H9 (cell line): ENCODE data around the gene KRT6A. TPM values are rescaled to one million over a fixed set of nuclear protein-coding genes. Genes with fewer than 3 reads are reported as not detected.

Source experiments
- DNase-seq: peaks from one replicate; pipeline ENCODE4 v3.0.0-alpha.2; 2017
- H2AFZ ChIP-seq: one replicate; pipeline ENCODE4 v1.6.1; 2013; ENCODE audit warnings: mild to moderate bottlenecking, low read length, control low read depth, moderate library complexity
- H2AK5ac ChIP-seq: 2 replicates; pipeline ENCODE4 v1.6.1; 2013; ENCODE audit warnings: low read length, control low read depth, mixed read lengths; ENCODE audit not compliant: insufficient read length
- H2BK120ac ChIP-seq: one replicate; pipeline ENCODE4 v1.6.1; 2013; ENCODE audit warnings: low read depth, mild to moderate bottlenecking, low read length, control low read depth, inconsistent platforms; ENCODE audit not compliant: poor library complexity, severe bottlenecking
- H2BK12ac ChIP-seq: 2 replicates; pipeline ENCODE4 v1.6.1; 2013; ENCODE audit warnings: low read length, control low read depth, mixed read lengths, low read depth; ENCODE audit not compliant: insufficient read length
- H2BK15ac ChIP-seq: 2 replicates; pipeline ENCODE4 v1.6.1; 2013; ENCODE audit warnings: low read depth, low read length, control low read depth
- H2BK20ac ChIP-seq: one replicate; pipeline ENCODE4 v1.6.1; 2013; ENCODE audit warnings: low read depth, mild to moderate bottlenecking, low read length, control low read depth, inconsistent platforms; ENCODE audit not compliant: poor library complexity, severe bottlenecking
- H2BK5ac ChIP-seq: 2 replicates; pipeline ENCODE4 v1.6.1; 2013; ENCODE audit warnings: low read length, control low read depth, mixed read lengths; ENCODE audit not compliant: insufficient read length
- H3K14ac ChIP-seq: 2 replicates; pipeline ENCODE4 v1.6.1; 2013; ENCODE audit warnings: low read length, control low read depth; ENCODE audit not compliant: insufficient read depth
- H3K18ac ChIP-seq: 2 replicates; pipeline ENCODE4 v1.6.1; 2013; ENCODE audit warnings: low read depth, mild to moderate bottlenecking, mixed read lengths, low read length, control low read depth; ENCODE audit not compliant: insufficient read length
- H3K23ac ChIP-seq: 2 replicates; pipeline ENCODE4 v1.6.1; 2013; ENCODE audit warnings: low read length, control low read depth, mixed read lengths, low read depth; ENCODE audit not compliant: insufficient read length
- H3K23me2 ChIP-seq: 2 replicates; pipeline ENCODE4 v1.6.1; 2013; ENCODE audit warnings: low read depth, mild to moderate bottlenecking, mixed read lengths, low read length, control low read depth; ENCODE audit not compliant: insufficient read length, poor library complexity, severe bottlenecking
- H3K27ac ChIP-seq: 2 replicates; pipeline ENCODE4 v1.5.1; 2013; ENCODE audit warnings: low read length, control low read depth, mixed read lengths, low read depth; ENCODE audit not compliant: insufficient read length
- H3K27me3 ChIP-seq: 2 replicates; pipeline ENCODE4 v1.6.1; 2013; ENCODE audit warnings: low read length, control low read depth, inconsistent platforms; ENCODE audit not compliant: insufficient read depth
- H3K4ac ChIP-seq: 2 replicates; pipeline ENCODE4 v1.6.1; 2013; ENCODE audit warnings: low read depth, mild to moderate bottlenecking, control low read depth, inconsistent platforms, low read length, moderate library complexity
- H3K4me1 ChIP-seq: 2 replicates; pipeline ENCODE4 v1.6.1; 2013; ENCODE audit warnings: low read length, control low read depth, inconsistent platforms; ENCODE audit not compliant: insufficient read depth
- H3K4me2 ChIP-seq: 2 replicates; pipeline ENCODE4 v1.6.1; 2013; ENCODE audit warnings: low read length, control low read depth, mixed read lengths; ENCODE audit not compliant: insufficient read length, insufficient read depth
- H3K56ac ChIP-seq: 2 replicates; pipeline ENCODE4 v1.6.1; 2013; ENCODE audit warnings: low read depth, mild to moderate bottlenecking, mixed read lengths, low read length, control low read depth; ENCODE audit not compliant: insufficient read length
- H3K79me1 ChIP-seq: 2 replicates; pipeline ENCODE4 v1.6.1; 2013; ENCODE audit warnings: low read depth, mild to moderate bottlenecking, moderate library complexity, low read length, control low read depth, inconsistent platforms; ENCODE audit not compliant: insufficient read depth, poor library complexity, severe bottlenecking
- H3K79me2 ChIP-seq: 2 replicates; pipeline ENCODE4 v1.6.1; 2013; ENCODE audit warnings: low read length, control low read depth, inconsistent platforms; ENCODE audit not compliant: insufficient read depth
- H3K9ac ChIP-seq: 2 replicates; pipeline ENCODE4 v1.6.1; 2013; ENCODE audit warnings: low read length, control low read depth, mixed read lengths; ENCODE audit not compliant: insufficient read length; ENCODE audit errors: extremely low read depth
- H3K9me3 ChIP-seq: one replicate; pipeline ENCODE4 v1.6.1; 2013; ENCODE audit warnings: low read depth, low read length, inconsistent platforms; ENCODE audit not compliant: control insufficient read depth
- H3T11ph ChIP-seq: one replicate; pipeline ENCODE4 v1.6.1; 2013; ENCODE audit warnings: mild to moderate bottlenecking, low read length, control low read depth, inconsistent platforms
- H4K20me1 ChIP-seq: one replicate; pipeline ENCODE4 v1.6.1; 2013; ENCODE audit not compliant: control insufficient read depth, insufficient read length, insufficient read depth
- H4K5ac ChIP-seq: 2 replicates; pipeline ENCODE4 v1.6.1; 2013; ENCODE audit warnings: low read depth, mild to moderate bottlenecking, mixed read lengths, low read length, control low read depth; ENCODE audit not compliant: insufficient read length
- H4K8ac ChIP-seq: replicated peaks from 2 replicates; pipeline ENCODE4 v1.6.1; 2013; ENCODE audit warnings: low read length, control low read depth, mixed read lengths, low read depth; ENCODE audit not compliant: insufficient read length
- H4K91ac ChIP-seq: 2 replicates; pipeline ENCODE4 v1.6.1; 2013; ENCODE audit warnings: low read depth, mild to moderate bottlenecking, moderate library complexity, mixed read lengths, low read length, control low read depth; ENCODE audit not compliant: insufficient read length
- H3K27ac Mint-ChIP-seq, 3 experiments: 2 replicates in 2 of 3; 3 replicates in 1 of 3; pipeline ENCODE4 v1.8.0; 2020 to 2021; ENCODE audit warnings: mixed read lengths in 3 of 3, mild to moderate bottlenecking in 1 of 3, moderate library complexity in 1 of 3
- H3K27me3 Mint-ChIP-seq: 2 replicates; pipeline ENCODE4 v1.8.0; 2021; ENCODE audit warnings: low read depth, mild to moderate bottlenecking, moderate library complexity, mixed read lengths
- H3K36me3 Mint-ChIP-seq, 3 experiments: 2 replicates in 2 of 3; 3 replicates in 1 of 3; pipeline ENCODE4 v1.8.0; 2020 to 2021; ENCODE audit warnings: low read depth in 3 of 3, mixed read lengths in 3 of 3; ENCODE audit not compliant: insufficient read depth in 1 of 3
- H3K4me1 Mint-ChIP-seq, 2 experiments: 2 replicates each; pipeline ENCODE4 v1.8.0; 2020; ENCODE audit warnings: mixed read lengths in 2 of 2
- H3K4me3 Mint-ChIP-seq, 2 experiments: 2 replicates in 1 of 2; 3 replicates in 1 of 2; pipeline ENCODE4 v1.8.0; 2020 to 2021; ENCODE audit warnings: mild to moderate bottlenecking in 2 of 2, mixed read lengths in 2 of 2, moderate library complexity in 1 of 2
- H3K9me3 Mint-ChIP-seq, 2 experiments: 2 replicates in 1 of 2; 3 replicates in 1 of 2; pipeline ENCODE4 v1.8.0; 2020; ENCODE audit warnings: mild to moderate bottlenecking in 2 of 2, mixed read lengths in 2 of 2, moderate library complexity in 1 of 2
- WGBS: extraction: QIAGEN DNeasy Blood & Tissue Kit; methylation state at CpG from one replicate; pipeline ENCODE4 v1.1.7; 2013; ENCODE audit warnings: missing lambda C conversion rate, low lambda C conversion rate, mixed read lengths; ENCODE audit not compliant: insufficient read length; ENCODE audit errors: extremely low coverage; 5-methylcytosine and 5-hydroxymethylcytosine counted together
- total RNA-seq: library from RNA; stranded (reverse); gene quantifications from 2 replicates; pipeline ENCODE4 v1.2.1, GENCODE V29; 2021
- TF ChIP-seq, protein P1 (sequence below): fragments of 200-600 bp; sonication (generic); conservative IDR thresholded peaks from 3 replicates; pipeline ENCODE4 v1.8.0; 2021; ENCODE audit warnings: antibody characterized with exemption, mild to moderate bottlenecking

Gene KRT6A
- total RNA-seq, 1 experiment from 2014 or later = not detected

DNA sequence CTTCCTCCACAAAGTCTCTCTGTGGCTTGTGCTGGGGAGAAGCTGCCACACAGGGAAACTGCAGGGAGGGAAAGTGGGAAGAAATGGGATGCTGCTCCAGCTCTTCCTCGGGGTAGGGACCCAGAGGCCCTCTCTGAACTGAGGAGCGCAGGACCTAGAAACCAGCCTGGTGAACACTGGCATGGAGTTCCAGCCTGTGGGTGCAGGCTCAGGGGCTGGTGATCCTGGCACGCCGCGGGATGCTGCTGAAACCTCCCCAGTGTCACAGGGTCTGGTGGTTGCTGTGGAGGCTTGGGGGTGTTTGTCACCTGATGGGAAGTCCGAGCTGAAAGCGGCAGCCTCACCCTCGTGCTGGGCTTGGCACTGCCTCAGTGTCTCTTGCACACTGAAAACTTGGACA is 53.6 kb downstream of the KRT6A start:
- no peak overlapping the region for H2BK5ac ChIP-seq
- no peak for DNase-seq
- no peak overlapping the region for H3K4me2 ChIP-seq
- no peak overlapping the region for H2BK120ac ChIP-seq
- no peaks in the 10 kb centered on the region for H3K9me3 Mint-ChIP-seq
- H3K4ac ChIP-seq = no peak overlapping the region
- H3K27me3 ChIP-seq = no peaks in the 10 kb centered on the region
- H3K14ac ChIP-seq = no peak overlapping the region
- H3K9ac ChIP-seq = no peak overlapping the region
- H4K5ac ChIP-seq = no peak overlapping the region
- H2BK15ac ChIP-seq = no peak overlapping the region
- no peak overlapping the region for H3K18ac ChIP-seq
- H3K4me1 ChIP-seq = 0 out of 2 replicates have a peak, but pooled peaks cover 2% of the 10 kb centered on the region
- TF ChIP-seq, protein P1, sequence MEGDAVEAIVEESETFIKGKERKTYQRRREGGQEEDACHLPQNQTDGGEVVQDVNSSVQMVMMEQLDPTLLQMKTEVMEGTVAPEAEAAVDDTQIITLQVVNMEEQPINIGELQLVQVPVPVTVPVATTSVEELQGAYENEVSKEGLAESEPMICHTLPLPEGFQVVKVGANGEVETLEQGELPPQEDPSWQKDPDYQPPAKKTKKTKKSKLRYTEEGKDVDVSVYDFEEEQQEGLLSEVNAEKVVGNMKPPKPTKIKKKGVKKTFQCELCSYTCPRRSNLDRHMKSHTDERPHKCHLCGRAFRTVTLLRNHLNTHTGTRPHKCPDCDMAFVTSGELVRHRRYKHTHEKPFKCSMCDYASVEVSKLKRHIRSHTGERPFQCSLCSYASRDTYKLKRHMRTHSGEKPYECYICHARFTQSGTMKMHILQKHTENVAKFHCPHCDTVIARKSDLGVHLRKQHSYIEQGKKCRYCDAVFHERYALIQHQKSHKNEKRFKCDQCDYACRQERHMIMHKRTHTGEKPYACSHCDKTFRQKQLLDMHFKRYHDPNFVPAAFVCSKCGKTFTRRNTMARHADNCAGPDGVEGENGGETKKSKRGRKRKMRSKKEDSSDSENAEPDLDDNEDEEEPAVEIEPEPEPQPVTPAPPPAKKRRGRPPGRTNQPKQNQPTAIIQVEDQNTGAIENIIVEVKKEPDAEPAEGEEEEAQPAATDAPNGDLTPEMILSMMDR = no peak
- no peak overlapping the region for H3K27ac Mint-ChIP-seq
- no peak overlapping the region for H2AFZ ChIP-seq
- no peaks in the 10 kb centered on the region for H4K20me1 ChIP-seq
- H3K23me2 ChIP-seq = no peaks in the 10 kb centered on the region
- H3K23ac ChIP-seq = no peak overlapping the region
- no peak overlapping the region for H2BK12ac ChIP-seq
- no peaks in the 10 kb centered on the region for H3K36me3 Mint-ChIP-seq
- no peak overlapping the region for H3K4me3 Mint-ChIP-seq
- peaks cover 20 to 32% of the 10 kb centered on the region in 2 experiments for H3K4me1 Mint-ChIP-seq
- no peak overlapping the region for H2BK20ac ChIP-seq
- H2AK5ac ChIP-seq = no peak overlapping the region
- no CpG with 5 or more reads among the region's 8 CpGs for WGBS
- H3K79me2 ChIP-seq = no peaks in the 10 kb centered on the region
- no peak overlapping the region for H4K91ac ChIP-seq
- H3K27ac ChIP-seq = no peak overlapping the region
- H3T11ph ChIP-seq = no peak overlapping the region
- H3K79me1 ChIP-seq = no peaks in the 10 kb centered on the region
- H3K9me3 ChIP-seq = no peaks in the 10 kb centered on the region
- H3K27me3 Mint-ChIP-seq = peaks cover 3% of the 10 kb centered on the region
- no peak overlapping the region for H4K8ac ChIP-seq
- no peak overlapping the region for H3K56ac ChIP-seq
